Measurements from ENCODE around the gene C1orf159. TPM values are rescaled to one million over a fixed set of nuclear protein-coding genes. Genes with fewer than 3 reads are reported as not detected.

Gene C1orf159
- total RNA-seq, 2 experiments from 2014 or later: 20.0 to 22.1 TPM

GRCh38 chr1:1135339-1136136 is 19.6 kb upstream of the C1orf159 start:
- CTCF ChIA-PET: interaction anchor here (2.8 kb wide), 1 partner anchor 13 kb away, joined by 17 read pairs; no protein-coding TSS in a partner anchor
- POLR2A ChIA-PET: no interaction called here

GRCh38 chr1:1134300-1134970 is 18.5 kb upstream of the C1orf159 start:
- CTCF ChIA-PET: no interaction called here
- POLR2A ChIA-PET: no interaction called here

GRCh38 chr1:1132956-1133750 is 17.3 kb upstream of the C1orf159 start:
- CTCF ChIA-PET: no interaction called here
- POLR2A ChIA-PET: no interaction called here

- ChIA-PET POLR2A (no interaction called here), CTCF (no interaction called here)
These were observed 16.4 kb upstream of the C1orf159 start for GRCh38 chr1:1132042-1132950.

- ChIA-PET POLR2A (no interaction called here), CTCF (interaction anchor here (1.0 to 1.3 kb wide), 3 partner anchors 10 to 162 kb away, joined by 3 read pairs; no protein-coding TSS in a partner anchor)
These were observed 14.6 kb upstream of the C1orf159 start for GRCh38 chr1:1130206-1131120.

GRCh38 chr1:1129381-1129821 is 13.5 kb upstream of the C1orf159 start:
- CTCF ChIA-PET: interaction anchor here (1.0 to 1.3 kb wide), 3 partner anchors 9 to 163 kb away, joined by 3 read pairs; no protein-coding TSS in a partner anchor
- POLR2A ChIA-PET: no interaction called here

- ChIA-PET CTCF (no interaction called here), POLR2A (interaction anchor here (1.2 kb wide), 1 partner anchor 49 kb away, joined by 3 read pairs; no protein-coding TSS in a partner anchor)
These were observed 12.7 kb upstream of the C1orf159 start for GRCh38 chr1:1128454-1129139.

- POLR2A ChIA-PET: interaction anchor here (1.2 kb wide), 1 partner anchor 48 kb away, joined by 3 read pairs; no protein-coding TSS in a partner anchor
These were observed 11.9 kb upstream of the C1orf159 start for GRCh38 chr1:1127551-1128451.

GRCh38 chr1:1125945-1126344 is 10.1 kb upstream of the C1orf159 start:
- ChIA-PET POLR2A (interaction anchor here (0.7 kb wide), 1 partner anchor 147 kb away, joined by 4 read pairs; the partner anchor contains the start of gene UBE2J2), CTCF (no interaction called here)

More at GRCh38 chr1:1127551-1128451, 11.9 kb upstream of the C1orf159 start:
- CTCF ChIA-PET: no interaction called here

GRCh38 chr1:1124786-1125642 is 9.1 kb upstream of the C1orf159 start:
- POLR2A ChIA-PET: no interaction called here
- CTCF ChIA-PET: interaction anchor here (1.1 to 1.2 kb wide), 2 partner anchors 63 to 92 kb away, joined by 3 read pairs; no protein-coding TSS in a partner anchor

- ChIA-PET CTCF (interaction anchor here (1.1 to 3.0 kb wide), 3 partner anchors 63 to 91 kb away, joined by 3 to 7 read pairs (median 3); no protein-coding TSS in a partner anchor), POLR2A (no interaction called here)
These were observed 8.6 kb upstream of the C1orf159 start for GRCh38 chr1:1124508-1124785.

- ChIA-PET POLR2A (no interaction called here), CTCF (interaction anchor here (1.1 to 4.5 kb wide), 7 partner anchors 10 to 167 kb away, joined by 3 to 41 read pairs (median 7); partner anchors contain the start of gene UBE2J2)
These were observed 8.0 kb upstream of the C1orf159 start for GRCh38 chr1:1123581-1124507.

GRCh38 chr1:1122981-1123480 is 7.1 kb upstream of the C1orf159 start:
- CTCF ChIA-PET: interaction anchor here (0.6 to 4.5 kb wide), 29 partner anchors 9 to 213 kb away, joined by 3 to 41 read pairs (median 5); partner anchors contain the start of genes B3GALT6, C1QTNF12, SDF4 and TNFRSF18
- POLR2A ChIA-PET: interaction anchor here (0.6 to 1.6 kb wide), 2 partner anchors 50 to 91 kb away, joined by 3 to 4 read pairs; partner anchors contain the start of gene TNFRSF4
